Mesendoderm (in vitro differentiated cells): Measurements from ENCODE around the gene FAM25A.
"Not testable (repeated sequence)": the region's sequence is repeated elsewhere in the genome, so short reads cannot be mapped to it uniquely, and the experiment has no call there.

Experiments used
- DNase-seq: peaks from one replicate; pipeline ENCODE4 v3.0.0; 2013
- H2AK5ac ChIP-seq: 2 replicates; pipeline ENCODE4 v1.6.1; 2013; ENCODE audit warnings: low read length, inconsistent platforms
- H2BK120ac ChIP-seq: 2 replicates; pipeline ENCODE4 v1.6.1; 2013; ENCODE audit warnings: low read depth, mild to moderate bottlenecking, low read length, moderate library complexity, mixed read lengths
- H2BK15ac ChIP-seq: replicated peaks from 2 replicates; pipeline ENCODE4 v1.6.1; 2013; ENCODE audit warnings: low read depth, mild to moderate bottlenecking, moderate library complexity
- H2BK5ac ChIP-seq: 2 replicates; pipeline ENCODE4 v1.6.1; 2013; ENCODE audit warnings: low read length, inconsistent platforms
- H3K18ac ChIP-seq: 2 replicates; pipeline ENCODE4 v1.6.1; 2013; ENCODE audit warnings: mild to moderate bottlenecking, low read length, mixed read lengths
- H3K23ac ChIP-seq: one replicate; pipeline ENCODE4 v1.6.1; 2013; ENCODE audit warnings: low read length
- H3K27ac ChIP-seq: 2 replicates; pipeline ENCODE4 v1.5.1; 2013; ENCODE audit warnings: low read depth, mild to moderate bottlenecking, inconsistent platforms, low read length, moderate library complexity
- H3K27me3 ChIP-seq: 2 replicates; pipeline ENCODE4 v1.6.1; 2013; ENCODE audit warnings: low read length, control low read depth, mild to moderate bottlenecking, inconsistent platforms; ENCODE audit not compliant: insufficient read depth, poor library complexity
- H3K36me3 ChIP-seq: 2 replicates; pipeline ENCODE4 v1.6.1; 2013; ENCODE audit warnings: low read length, inconsistent platforms; ENCODE audit not compliant: control insufficient read depth, insufficient read depth
- H3K4ac ChIP-seq: one replicate; pipeline ENCODE4 v1.6.1; 2013; ENCODE audit warnings: low read depth, mild to moderate bottlenecking, low read length, moderate library complexity
- H3K4me1 ChIP-seq: 2 replicates; pipeline ENCODE4 v1.6.1; 2013; ENCODE audit warnings: low read depth, low read length, inconsistent platforms; ENCODE audit not compliant: control insufficient read depth
- H3K4me2 ChIP-seq: 2 replicates; pipeline ENCODE4 v1.6.1; 2013; ENCODE audit warnings: low read length
- H3K4me3 ChIP-seq: 2 replicates; pipeline ENCODE4 v1.5.1; 2013; ENCODE audit warnings: mild to moderate bottlenecking, low read length
- H3K56ac ChIP-seq: one replicate; pipeline ENCODE4 v1.6.1; 2013; ENCODE audit warnings: low read length
- H3K79me1 ChIP-seq: 2 replicates; pipeline ENCODE4 v1.6.1; 2013; ENCODE audit warnings: low read length, inconsistent platforms
- H3K79me2 ChIP-seq: 2 replicates; pipeline ENCODE4 v1.6.1; 2013; ENCODE audit warnings: mild to moderate bottlenecking, low read length; ENCODE audit not compliant: control insufficient read depth, insufficient read depth
- H3K9ac ChIP-seq: 2 replicates; pipeline ENCODE4 v1.6.1; 2013; ENCODE audit warnings: low read length, inconsistent platforms
- H4K5ac ChIP-seq: one replicate; pipeline ENCODE4 v1.6.1; 2013; ENCODE audit warnings: low read length
- H4K8ac ChIP-seq: one replicate; pipeline ENCODE4 v1.6.1; 2013; ENCODE audit warnings: low read depth, mild to moderate bottlenecking, control low read depth, low read length, moderate library complexity
- WGBS: extraction: QIAGEN DNeasy Blood & Tissue Kit; methylation state at CpG from one replicate; pipeline ENCODE4 v1.1.7; 2013; ENCODE audit warnings: low lambda C conversion rate, missing lambda C conversion rate; ENCODE audit not compliant: insufficient coverage; ENCODE audit errors: extremely low coverage; 5-methylcytosine and 5-hydroxymethylcytosine counted together

FAM25A gene

GRCh38 chr10:87000491-87000890, 19.6 kb upstream of the FAM25A start:
- Histone ChIP-seq H3K27me3 (no peaks in the 10 kb centered on the region), H3K4me3 (no peak overlapping the region), H3K56ac (no peak overlapping the region), H2BK15ac (no peak overlapping the region), H2AK5ac (no peak overlapping the region), H4K5ac (no peak overlapping the region), H3K36me3 (no peaks in the 10 kb centered on the region), H3K9ac (no peak overlapping the region), H3K4me2 (no peak overlapping the region), H3K4ac (no peak overlapping the region), H3K79me2 (no peaks in the 10 kb centered on the region), H3K79me1 (no peaks in the 10 kb centered on the region), H2BK5ac (no peak overlapping the region), H3K23ac (no peak overlapping the region), H3K27ac (no peak overlapping the region), H4K8ac (no peak overlapping the region), H2BK120ac (no peak overlapping the region), H3K18ac (no peak overlapping the region), H3K4me1 (no peaks in the 10 kb centered on the region)
- no CpG with 5 or more reads among the region's 3 CpGs for WGBS
- DNase-seq = no peak

- H3K36me3 ChIP-seq, H4K8ac ChIP-seq, H2BK120ac ChIP-seq, DNase-seq, H3K9ac ChIP-seq, H3K4me3 ChIP-seq, H4K5ac ChIP-seq, H3K18ac ChIP-seq, H2AK5ac ChIP-seq, H3K27ac ChIP-seq, H3K4me1 ChIP-seq, H3K23ac ChIP-seq, H3K79me2 ChIP-seq, H3K27me3 ChIP-seq, H2BK5ac ChIP-seq, H3K4me2 ChIP-seq, H2BK15ac ChIP-seq, H3K56ac ChIP-seq, H3K79me1 ChIP-seq, H3K4ac ChIP-seq: not testable (repeated sequence)
- WGBS = no CpG with 5 or more reads among the region's 1 CpG
These were observed 13.0 kb upstream of the FAM25A start for GRCh38 chr10:87007124-87007523.

DNA sequence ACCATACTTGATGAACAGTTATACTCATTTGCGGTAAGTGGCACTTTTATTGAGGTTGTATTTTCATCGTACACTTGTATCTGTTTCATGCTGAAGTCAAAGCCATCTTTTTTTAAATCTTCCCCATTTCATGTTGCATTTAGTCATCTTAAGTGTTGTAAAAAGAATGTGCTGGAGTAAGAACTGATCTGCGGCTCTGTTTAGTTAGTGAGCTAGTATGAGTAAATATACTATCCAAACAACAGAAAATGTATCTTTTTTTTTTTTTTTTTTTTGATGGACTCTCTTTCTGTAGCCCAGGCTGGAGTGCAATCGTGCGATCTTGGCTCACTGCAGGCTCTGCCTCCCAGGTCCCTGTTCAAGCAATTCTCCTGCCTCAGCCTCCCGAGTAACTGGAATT, 12.4 kb upstream of the FAM25A start:
- no CpG with 5 or more reads among the region's 6 CpGs for WGBS
- H3K79me2 ChIP-seq, H4K8ac ChIP-seq, H3K4me1 ChIP-seq, H2AK5ac ChIP-seq, H4K5ac ChIP-seq, H2BK5ac ChIP-seq, H2BK120ac ChIP-seq, H3K4me2 ChIP-seq, H3K79me1 ChIP-seq, H3K9ac ChIP-seq, H3K27me3 ChIP-seq, H3K56ac ChIP-seq, DNase-seq, H3K4ac ChIP-seq, H3K27ac ChIP-seq, H2BK15ac ChIP-seq, H3K23ac ChIP-seq, H3K36me3 ChIP-seq, H3K4me3 ChIP-seq, H3K18ac ChIP-seq: not testable (repeated sequence)

DNA sequence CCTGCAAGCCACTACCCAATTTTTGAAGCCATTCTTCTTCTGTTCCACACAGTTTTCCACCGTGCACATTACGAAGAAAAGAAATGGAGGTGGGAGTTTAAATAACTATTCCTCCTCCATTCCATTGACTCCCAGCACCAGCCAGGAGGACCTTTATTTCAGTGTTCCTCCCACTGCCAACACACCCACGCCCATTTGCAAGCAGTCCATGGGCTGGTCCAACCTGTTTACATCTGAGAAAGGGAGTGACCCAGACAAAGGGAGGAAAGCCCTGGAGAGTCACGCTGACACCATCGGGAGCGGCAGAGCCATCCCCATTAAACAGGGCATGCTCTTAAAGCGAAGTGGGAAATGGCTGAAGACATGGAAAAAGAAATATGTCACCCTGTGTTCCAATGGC, 11.8 kb upstream of the FAM25A start:
- not testable (repeated sequence) for H2BK5ac ChIP-seq, H3K18ac ChIP-seq, H2BK15ac ChIP-seq, H3K4ac ChIP-seq, H3K4me3 ChIP-seq, H3K79me1 ChIP-seq, H2BK120ac ChIP-seq, H3K27me3 ChIP-seq, H4K8ac ChIP-seq, H4K5ac ChIP-seq, H3K23ac ChIP-seq, DNase-seq, H3K79me2 ChIP-seq, H3K27ac ChIP-seq, H3K36me3 ChIP-seq, H3K56ac ChIP-seq, H2AK5ac ChIP-seq, H3K9ac ChIP-seq, H3K4me1 ChIP-seq, H3K4me2 ChIP-seq
- no CpG with 5 or more reads among the region's 7 CpGs for WGBS

- DNase-seq, H3K9ac ChIP-seq, H4K5ac ChIP-seq, H3K36me3 ChIP-seq, H3K79me2 ChIP-seq, H2BK5ac ChIP-seq, H3K4me1 ChIP-seq, H3K4me2 ChIP-seq, H3K23ac ChIP-seq, H3K56ac ChIP-seq, H2AK5ac ChIP-seq, H3K79me1 ChIP-seq, H3K4ac ChIP-seq, H3K18ac ChIP-seq, H3K27me3 ChIP-seq, H2BK120ac ChIP-seq, H2BK15ac ChIP-seq, H3K27ac ChIP-seq, H4K8ac ChIP-seq, H3K4me3 ChIP-seq: not testable (repeated sequence)
- no CpG with 5 or more reads among the region's 18 CpGs for WGBS
These were observed 10.9 kb upstream of the FAM25A start for GRCh38 chr10:87009134-87009696.

DNA sequence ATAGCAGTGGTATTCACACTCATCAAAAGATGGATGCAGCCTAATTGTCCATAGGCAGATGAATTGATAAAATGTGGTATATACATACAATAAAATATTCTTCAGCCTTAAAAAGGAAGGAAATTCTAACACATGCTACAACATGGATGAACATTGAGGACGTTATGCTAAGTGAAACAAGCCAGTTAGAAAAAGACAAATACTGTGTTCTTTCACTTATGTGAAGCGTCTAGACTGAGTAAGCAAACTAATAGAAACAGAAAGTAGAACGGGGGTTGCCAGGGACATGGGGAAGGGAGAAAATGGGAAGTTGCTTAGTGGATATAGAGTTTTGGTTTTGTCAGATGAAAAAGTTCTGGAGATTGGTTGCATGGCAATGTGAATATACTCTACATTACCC, 6.6 kb upstream of the FAM25A start:
- WGBS = no CpG with 5 or more reads among the region's 3 CpGs
- DNase-seq, H4K8ac ChIP-seq: not testable (repeated sequence)

More for the DNA sequence above, 6.6 kb upstream of the FAM25A start:
- not testable (repeated sequence) for H3K18ac ChIP-seq, H3K27me3 ChIP-seq, H3K36me3 ChIP-seq, H3K4me2 ChIP-seq, H2BK15ac ChIP-seq, H3K9ac ChIP-seq, H3K4me3 ChIP-seq, H2BK5ac ChIP-seq, H2BK120ac ChIP-seq, H3K79me1 ChIP-seq, H3K56ac ChIP-seq, H3K27ac ChIP-seq, H3K4me1 ChIP-seq, H2AK5ac ChIP-seq, H3K79me2 ChIP-seq, H3K4ac ChIP-seq, H4K5ac ChIP-seq, H3K23ac ChIP-seq
